ENCODE data around the gene LKAAEAR1.
"Not testable (repeated sequence)": the region's sequence is repeated elsewhere in the genome, so short reads cannot be mapped to it uniquely, and the experiment has no call there.

The LKAAEAR1 gene

DNA sequence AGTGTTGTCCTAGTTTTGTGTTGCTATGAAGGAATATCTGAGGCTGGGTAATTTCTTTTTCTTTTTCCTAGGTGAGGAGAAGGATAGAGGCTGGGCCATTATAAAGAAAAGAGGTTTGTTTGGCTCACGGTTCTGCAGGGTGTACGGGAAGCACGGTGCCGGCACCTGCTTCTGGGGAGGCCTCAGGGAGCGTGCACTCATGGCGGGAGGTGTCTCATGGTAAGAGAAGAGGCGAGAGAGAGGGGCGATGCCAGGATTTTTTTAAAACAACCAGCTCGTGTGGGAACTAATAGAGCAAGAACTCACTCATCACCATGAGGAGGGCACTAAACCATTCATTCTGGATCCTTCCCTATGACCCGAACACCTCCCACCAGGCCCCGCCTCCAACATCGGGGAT is 37.4 kb upstream of the LKAAEAR1 start:
- Histone ChIP-seq H3K4me3 (ENCODE audit: low read depth, low read length) (no peak overlapping the region), H3K27me3 (replicated peaks) (peaks cover 4% of the 10 kb centered on the region), H3K27ac (no peak overlapping the region), H3K36me3 (replicated peaks) (no peaks in the 10 kb centered on the region)
- TF ChIP-seq, protein P1, sequence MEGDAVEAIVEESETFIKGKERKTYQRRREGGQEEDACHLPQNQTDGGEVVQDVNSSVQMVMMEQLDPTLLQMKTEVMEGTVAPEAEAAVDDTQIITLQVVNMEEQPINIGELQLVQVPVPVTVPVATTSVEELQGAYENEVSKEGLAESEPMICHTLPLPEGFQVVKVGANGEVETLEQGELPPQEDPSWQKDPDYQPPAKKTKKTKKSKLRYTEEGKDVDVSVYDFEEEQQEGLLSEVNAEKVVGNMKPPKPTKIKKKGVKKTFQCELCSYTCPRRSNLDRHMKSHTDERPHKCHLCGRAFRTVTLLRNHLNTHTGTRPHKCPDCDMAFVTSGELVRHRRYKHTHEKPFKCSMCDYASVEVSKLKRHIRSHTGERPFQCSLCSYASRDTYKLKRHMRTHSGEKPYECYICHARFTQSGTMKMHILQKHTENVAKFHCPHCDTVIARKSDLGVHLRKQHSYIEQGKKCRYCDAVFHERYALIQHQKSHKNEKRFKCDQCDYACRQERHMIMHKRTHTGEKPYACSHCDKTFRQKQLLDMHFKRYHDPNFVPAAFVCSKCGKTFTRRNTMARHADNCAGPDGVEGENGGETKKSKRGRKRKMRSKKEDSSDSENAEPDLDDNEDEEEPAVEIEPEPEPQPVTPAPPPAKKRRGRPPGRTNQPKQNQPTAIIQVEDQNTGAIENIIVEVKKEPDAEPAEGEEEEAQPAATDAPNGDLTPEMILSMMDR (IDR thresholded peaks at IDR 0.05; ENCODE audit: low read depth, low read length, missing control alignments) = no peak
- DNase-seq = no peak
- in situ Hi-C loops (cut with HindIII; ENCODE audit: low pct_ligation_motif_present, low sequenced_read_pairs) = no loop called here

DNA sequence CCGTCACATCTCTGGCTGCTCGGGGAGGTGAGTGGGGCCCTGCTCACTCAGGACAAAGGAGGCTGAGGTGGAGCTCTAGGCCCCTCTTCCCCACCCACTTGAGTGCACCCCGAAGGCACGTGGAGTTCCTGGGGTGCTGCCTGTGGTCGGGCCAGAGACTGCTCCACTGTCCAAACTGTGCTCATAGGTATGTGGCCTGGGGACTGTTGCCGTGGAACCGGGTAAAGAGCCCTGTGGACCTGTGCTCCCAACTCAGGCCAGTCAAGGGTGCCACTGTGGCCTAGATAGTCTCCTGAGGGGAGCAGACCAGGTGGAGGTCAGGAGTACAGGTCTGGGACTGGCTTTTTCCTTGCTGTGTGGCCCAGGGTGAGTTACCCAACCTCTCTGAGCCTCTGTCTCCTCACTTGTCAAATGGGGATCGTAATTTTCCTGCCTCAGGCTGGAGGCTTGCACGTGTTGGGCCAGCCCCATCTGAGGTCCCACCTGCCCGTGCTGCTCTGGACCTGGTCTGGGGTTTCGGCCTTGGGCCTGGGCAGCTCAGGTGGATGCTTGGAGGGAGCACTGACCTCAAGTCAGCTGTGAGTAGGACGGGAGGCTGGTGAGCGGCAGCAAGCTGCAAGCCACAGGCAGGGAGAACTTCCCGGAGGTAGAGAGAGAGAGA is 35.6 kb upstream of the LKAAEAR1 start:
- TF ChIP-seq, protein P1 (IDR thresholded peaks at IDR 0.05; ENCODE audit: low read depth, low read length, missing control alignments) = no peak
- in situ Hi-C loops (cut with HindIII; ENCODE audit: low pct_ligation_motif_present, low sequenced_read_pairs) = no loop called here
- no peak overlapping the region for H3K4me3 ChIP-seq (ENCODE audit: low read depth, low read length)
- H3K27me3 ChIP-seq (replicated peaks) = peaks cover 4% of the 10 kb centered on the region
- H3K27ac ChIP-seq = no peak overlapping the region
- H3K36me3 ChIP-seq (replicated peaks) = no peaks in the 10 kb centered on the region
- no peak for DNase-seq

DNA sequence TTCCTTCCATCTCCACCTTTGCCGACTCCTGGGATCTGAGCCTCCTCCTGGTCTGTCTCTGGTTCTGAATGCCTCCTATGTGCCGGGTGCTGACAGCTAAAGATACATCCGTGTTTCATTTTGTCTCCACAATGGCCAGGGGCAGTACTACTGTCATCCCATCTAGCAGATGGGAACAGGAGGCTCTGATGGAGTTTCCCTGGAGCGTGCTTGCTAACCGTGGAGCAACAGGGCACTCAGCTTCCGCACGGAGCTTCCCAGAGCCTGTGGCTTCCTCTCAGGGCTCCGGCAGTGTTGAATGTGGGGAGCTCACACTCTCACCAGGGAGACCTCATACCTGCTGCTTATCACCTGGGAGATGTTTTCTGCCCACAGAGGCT is 35.1 kb upstream of the LKAAEAR1 start:
- Histone ChIP-seq H3K4me3 (ENCODE audit: low read depth, low read length) (no peak overlapping the region), H3K36me3 (replicated peaks) (no peaks in the 10 kb centered on the region), H3K27me3 (replicated peaks) (peaks cover 4% of the 10 kb centered on the region), H3K27ac (no peak overlapping the region)
- TF ChIP-seq, protein P1 (IDR thresholded peaks at IDR 0.05; ENCODE audit: low read depth, low read length, missing control alignments) = no peak
- in situ Hi-C loops (cut with HindIII; ENCODE audit: low pct_ligation_motif_present, low sequenced_read_pairs) = no loop called here
- no peak for DNase-seq

DNA sequence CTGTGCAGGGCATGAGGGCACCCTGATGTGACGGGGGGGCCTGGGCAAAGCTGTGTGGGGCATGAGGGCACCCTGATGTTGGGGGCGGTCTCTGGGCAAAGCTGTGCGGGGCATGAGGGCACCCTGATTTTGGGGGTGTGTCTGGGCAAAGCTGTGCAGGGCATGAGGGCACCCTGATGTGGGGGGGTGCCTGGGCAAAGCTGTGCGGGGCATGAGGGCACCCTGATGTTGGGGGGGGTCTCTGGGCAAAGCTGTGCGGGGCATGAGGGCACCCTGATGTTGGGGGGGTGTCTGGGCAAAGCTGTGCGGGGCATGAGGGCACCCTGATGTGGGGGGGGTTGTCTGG is 33.2 kb upstream of the LKAAEAR1 start:
- H3K27me3 ChIP-seq (replicated peaks); H3K4me3 ChIP-seq (ENCODE audit: low read depth, low read length); H3K27ac ChIP-seq; DNase-seq; in situ Hi-C loops (cut with HindIII; ENCODE audit: low pct_ligation_motif_present, low sequenced_read_pairs); H3K36me3 ChIP-seq (replicated peaks): not testable (repeated sequence)

DNA sequence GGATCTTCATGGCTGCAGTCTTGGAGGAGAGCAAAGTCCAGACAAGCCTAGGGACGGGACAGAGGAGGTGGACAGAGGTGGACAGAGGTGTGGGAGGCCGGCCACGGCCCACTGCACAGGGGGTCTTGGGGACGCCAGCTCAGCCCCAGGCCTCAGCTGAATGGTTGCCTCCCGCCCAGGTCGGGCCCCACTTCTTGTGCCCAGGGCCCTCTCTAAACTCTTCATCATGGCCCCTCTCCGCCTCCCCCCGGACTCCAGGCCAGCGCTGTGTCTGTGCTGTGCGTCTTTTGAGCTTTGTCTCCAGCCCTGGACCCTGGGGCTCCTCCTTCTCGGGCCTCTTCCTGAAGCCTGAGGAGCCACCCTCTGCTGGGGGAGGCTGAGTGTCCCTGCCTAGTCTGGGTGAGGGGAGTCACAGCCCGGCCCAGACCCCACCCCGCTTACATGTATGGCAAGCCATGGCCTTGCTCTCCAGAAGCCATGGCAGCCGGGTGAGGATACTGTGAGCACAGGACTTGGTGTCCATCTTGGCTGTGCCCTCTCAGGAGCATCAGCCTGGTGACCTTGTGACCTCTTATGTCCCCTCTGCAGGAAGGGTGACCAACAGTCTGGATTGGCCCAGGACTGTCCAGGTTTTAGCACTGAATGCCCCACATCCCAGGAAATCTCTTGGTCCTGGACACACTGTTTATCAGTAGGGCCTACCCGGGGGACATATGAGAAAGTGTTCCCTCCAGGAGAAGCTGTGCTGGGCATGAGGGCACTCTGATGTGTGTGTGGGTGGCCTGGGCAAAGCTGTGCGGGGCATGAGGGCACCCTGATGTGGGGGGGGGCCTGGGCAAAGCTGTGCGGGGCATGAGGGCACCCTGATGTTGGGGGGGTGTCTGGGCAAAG is 32.6 kb upstream of the LKAAEAR1 start:
- no peaks in the 10 kb centered on the region for H3K36me3 ChIP-seq (replicated peaks)
- TF ChIP-seq, protein P1 (IDR thresholded peaks at IDR 0.05; ENCODE audit: low read depth, low read length, missing control alignments) = no peak
- in situ Hi-C loops (cut with HindIII; ENCODE audit: low pct_ligation_motif_present, low sequenced_read_pairs) = no loop called here
- peaks cover 2% of the 10 kb centered on the region for H3K27me3 ChIP-seq (replicated peaks)
- H3K27ac ChIP-seq = no peak overlapping the region
- no peak for DNase-seq
- H3K4me3 ChIP-seq (ENCODE audit: low read depth, low read length) = no peak overlapping the region

DNA sequence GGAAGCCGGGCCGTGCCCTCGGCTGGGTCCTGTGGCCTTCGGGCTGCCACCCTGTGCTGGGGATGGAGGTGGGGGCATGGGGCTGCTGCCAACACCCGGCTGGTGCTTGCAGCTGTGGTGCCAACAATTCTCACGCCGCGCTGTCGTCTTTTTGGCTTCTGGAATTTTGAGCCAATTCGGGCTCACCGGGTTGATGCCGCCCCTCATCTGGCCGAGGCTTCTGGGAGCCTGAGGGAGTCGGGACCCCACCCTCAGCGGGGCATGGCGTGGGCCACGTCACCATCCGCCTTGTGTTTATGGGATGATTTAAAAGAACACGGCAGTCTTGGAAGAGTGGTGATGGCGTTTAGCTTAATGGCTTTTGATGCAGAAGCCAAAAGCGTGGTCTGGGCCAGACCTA is 31.8 kb upstream of the LKAAEAR1 start:
- Histone ChIP-seq H3K36me3 (replicated peaks) (no peaks in the 10 kb centered on the region), H3K27ac (no peak overlapping the region), H3K27me3 (replicated peaks) (no peaks in the 10 kb centered on the region), H3K4me3 (ENCODE audit: low read depth, low read length) (no peak overlapping the region)
- TF ChIP-seq, protein P1 (IDR thresholded peaks at IDR 0.05; ENCODE audit: low read depth, low read length, missing control alignments) = no peak
- no peak for DNase-seq
- in situ Hi-C loops (cut with HindIII; ENCODE audit: low pct_ligation_motif_present, low sequenced_read_pairs) = no loop called here

All from brain microvascular endothelial cell (primary cell).